KMS-11 (cell line): ENCODE measurements around the gene CD300LG.

Experiments used
- H2AFZ ChIP-seq: fragments of 200-600 bp; sonication (generic); 2 replicates; pipeline ENCODE4 v1.6.1; 2016; ENCODE audit warnings: antibody characterized with exemption, mixed run types, low read depth
- H3K27ac ChIP-seq: fragments of 200-600 bp; sonication (generic); 2 replicates; pipeline ENCODE4 v1.6.1; 2016; ENCODE audit warnings: mild to moderate bottlenecking, mixed run types
- H3K27me3 ChIP-seq: fragments of 200-600 bp; sonication (generic); 2 replicates; pipeline ENCODE4 v1.6.1; 2017; ENCODE audit warnings: mild to moderate bottlenecking, low read depth, mixed run types, moderate library complexity; ENCODE audit not compliant: insufficient read depth
- H3K36me3 ChIP-seq: fragments of 200-600 bp; sonication (generic); 2 replicates; pipeline ENCODE4 v1.6.1; 2017; ENCODE audit warnings: mild to moderate bottlenecking, mixed run types; ENCODE audit not compliant: insufficient read depth
- H3K4me1 ChIP-seq: fragments of 200-600 bp; sonication (generic); 2 replicates; pipeline ENCODE4 v1.6.1; 2016; ENCODE audit warnings: mild to moderate bottlenecking, low read depth, mixed run types; ENCODE audit not compliant: poor library complexity, severe bottlenecking
- H3K4me2 ChIP-seq: fragments of 200-600 bp; sonication (generic); 2 replicates; pipeline ENCODE4 v1.7.0; 2016; ENCODE audit warnings: mild to moderate bottlenecking, mixed run types
- H3K4me3 ChIP-seq: fragments of 200-600 bp; sonication (generic); IDR thresholded peaks from 2 replicates; pipeline ENCODE4 v1.6.1; 2017; ENCODE audit warnings: low read depth, low read length, mixed read lengths; ENCODE audit not compliant: insufficient read depth
- H3K79me2 ChIP-seq: fragments of 200-600 bp; sonication (generic); 2 replicates; pipeline ENCODE4 v1.6.1; 2016; ENCODE audit warnings: low read depth, mixed run types; ENCODE audit not compliant: insufficient read depth
- H3K9ac ChIP-seq: fragments of 200-600 bp; sonication (generic); 2 replicates; pipeline ENCODE4 v1.6.1; 2016; ENCODE audit warnings: mild to moderate bottlenecking, mixed run types
- H4K20me1 ChIP-seq: fragments of 200-600 bp; sonication (generic); 2 replicates; pipeline ENCODE4 v1.6.1; 2016; ENCODE audit warnings: mild to moderate bottlenecking, mixed run types; ENCODE audit not compliant: insufficient read depth
- TF ChIP-seq, protein P1 (sequence below): fragments of 200-600 bp; sonication (generic); conservative IDR thresholded peaks from 2 replicates; pipeline ENCODE4 v1.6.1; 2017; ENCODE audit warnings: low read depth, mild to moderate bottlenecking, antibody characterized with exemption, low read length, moderate library complexity, mixed read lengths

Gene CD300LG

DNA sequence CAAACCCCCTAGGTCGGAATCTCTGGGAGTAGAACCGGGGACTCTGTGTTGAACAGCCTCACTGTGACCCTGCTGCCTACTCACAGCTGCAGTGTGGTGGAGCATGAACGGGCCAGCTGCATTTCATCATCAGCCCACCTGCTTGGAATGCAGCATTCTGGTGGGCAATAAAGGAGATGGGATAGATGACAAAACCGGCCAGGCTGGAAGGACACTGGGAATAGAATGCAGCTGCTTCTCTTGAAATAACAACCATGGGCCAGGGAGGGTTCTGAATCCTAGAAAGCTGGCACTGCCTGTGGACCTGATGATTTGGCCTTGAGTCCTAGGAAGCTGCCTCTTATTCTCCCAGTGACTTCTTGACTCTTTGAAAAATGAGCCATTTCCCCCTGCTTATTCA lies 43.2 kb upstream of the CD300LG start:
- H3K79me2 ChIP-seq: no peaks in the 10 kb centered on the region
- no peaks in the 10 kb centered on the region for H3K27me3 ChIP-seq
- no peak overlapping the region for H3K27ac ChIP-seq
- H4K20me1 ChIP-seq: no peaks in the 10 kb centered on the region
- no peak overlapping the region for H3K9ac ChIP-seq
- no peak overlapping the region for H3K4me2 ChIP-seq
- H3K4me1 ChIP-seq: no peaks in the 10 kb centered on the region
- H2AFZ ChIP-seq: no peak overlapping the region
- TF ChIP-seq, protein P1, sequence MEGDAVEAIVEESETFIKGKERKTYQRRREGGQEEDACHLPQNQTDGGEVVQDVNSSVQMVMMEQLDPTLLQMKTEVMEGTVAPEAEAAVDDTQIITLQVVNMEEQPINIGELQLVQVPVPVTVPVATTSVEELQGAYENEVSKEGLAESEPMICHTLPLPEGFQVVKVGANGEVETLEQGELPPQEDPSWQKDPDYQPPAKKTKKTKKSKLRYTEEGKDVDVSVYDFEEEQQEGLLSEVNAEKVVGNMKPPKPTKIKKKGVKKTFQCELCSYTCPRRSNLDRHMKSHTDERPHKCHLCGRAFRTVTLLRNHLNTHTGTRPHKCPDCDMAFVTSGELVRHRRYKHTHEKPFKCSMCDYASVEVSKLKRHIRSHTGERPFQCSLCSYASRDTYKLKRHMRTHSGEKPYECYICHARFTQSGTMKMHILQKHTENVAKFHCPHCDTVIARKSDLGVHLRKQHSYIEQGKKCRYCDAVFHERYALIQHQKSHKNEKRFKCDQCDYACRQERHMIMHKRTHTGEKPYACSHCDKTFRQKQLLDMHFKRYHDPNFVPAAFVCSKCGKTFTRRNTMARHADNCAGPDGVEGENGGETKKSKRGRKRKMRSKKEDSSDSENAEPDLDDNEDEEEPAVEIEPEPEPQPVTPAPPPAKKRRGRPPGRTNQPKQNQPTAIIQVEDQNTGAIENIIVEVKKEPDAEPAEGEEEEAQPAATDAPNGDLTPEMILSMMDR: no peak
- H3K4me3 ChIP-seq: no peak overlapping the region
- H3K36me3 ChIP-seq: no peaks in the 10 kb centered on the region

GRCh38 chr17:43805117-43805516 lies 41.9 kb upstream of the CD300LG start:
- Histone ChIP-seq H4K20me1 (no peaks in the 10 kb centered on the region), H3K36me3 (no peaks in the 10 kb centered on the region), H2AFZ (no peak overlapping the region), H3K27ac (no peak overlapping the region), H3K4me1 (no peaks in the 10 kb centered on the region), H3K9ac (no peak overlapping the region), H3K79me2 (no peaks in the 10 kb centered on the region), H3K4me2 (no peak overlapping the region), H3K27me3 (no peaks in the 10 kb centered on the region), H3K4me3 (no peak overlapping the region)
- TF ChIP-seq, protein P1: no peak

DNA sequence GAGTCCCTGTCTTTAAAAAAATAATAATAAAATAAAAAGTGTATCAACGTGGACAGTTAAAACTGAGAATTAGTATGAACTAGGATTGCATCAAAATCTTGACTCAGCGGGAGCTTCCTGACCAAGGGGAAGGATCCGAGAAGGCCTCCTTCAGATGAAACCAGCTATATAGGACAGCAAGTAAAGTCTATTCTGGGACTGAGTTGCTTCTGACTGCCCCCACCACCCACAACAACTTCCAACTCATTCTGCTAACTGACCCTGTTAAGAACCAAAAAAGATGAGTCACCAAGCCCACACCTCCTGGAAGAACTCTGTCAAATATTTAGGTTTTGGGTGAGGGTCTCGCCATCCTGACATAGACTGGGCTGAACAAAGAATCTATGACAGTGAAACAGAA lies 38.9 kb upstream of the CD300LG start:
- H3K27me3 ChIP-seq: no peaks in the 10 kb centered on the region
- no peaks in the 10 kb centered on the region for H3K4me1 ChIP-seq
- H3K4me3 ChIP-seq: no peak overlapping the region
- no peak overlapping the region for H3K4me2 ChIP-seq
- H3K9ac ChIP-seq: no peak overlapping the region
- TF ChIP-seq, protein P1: no peak
- H3K36me3 ChIP-seq: no peaks in the 10 kb centered on the region
- H2AFZ ChIP-seq: no peak overlapping the region
- H4K20me1 ChIP-seq: no peaks in the 10 kb centered on the region
- H3K79me2 ChIP-seq: no peaks in the 10 kb centered on the region
- H3K27ac ChIP-seq: no peak overlapping the region

- no peak overlapping the region for H3K4me3 ChIP-seq
- TF ChIP-seq, protein P1: no peak
- H3K4me2 ChIP-seq: no peak overlapping the region
- H3K9ac ChIP-seq: no peak overlapping the region
- H3K27ac ChIP-seq: no peak overlapping the region
- H3K36me3 ChIP-seq: no peaks in the 10 kb centered on the region
- H3K4me1 ChIP-seq: no peaks in the 10 kb centered on the region
- no peaks in the 10 kb centered on the region for H3K27me3 ChIP-seq
- H3K79me2 ChIP-seq: no peaks in the 10 kb centered on the region
- no peaks in the 10 kb centered on the region for H4K20me1 ChIP-seq
- no peak overlapping the region for H2AFZ ChIP-seq
Observed at GRCh38 chr17:43809121-43809520, 37.9 kb upstream of the CD300LG start.

DNA sequence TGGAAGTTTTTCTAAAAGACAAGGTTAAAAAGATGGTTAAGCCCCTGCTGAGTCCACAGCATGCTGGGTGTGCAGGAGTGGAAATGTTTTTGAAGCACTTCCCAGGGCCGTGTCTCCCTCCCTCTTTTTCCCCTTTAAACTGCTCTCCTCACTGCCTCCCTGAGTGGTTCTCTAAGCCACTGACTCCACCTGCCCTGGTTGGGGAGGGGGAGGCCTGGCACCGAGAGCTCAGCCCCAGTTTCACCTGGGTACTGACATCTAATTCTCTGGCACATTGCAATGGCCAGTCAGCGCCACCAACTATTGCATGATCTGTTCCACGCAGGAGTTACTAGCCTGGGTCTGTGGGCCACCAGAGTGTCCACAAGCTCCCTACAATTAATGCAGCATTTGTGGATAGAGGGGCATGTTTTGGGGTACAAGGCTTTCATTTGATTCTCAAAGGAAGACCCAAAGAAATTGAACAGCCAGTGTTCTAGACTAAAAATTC lies 36.7 kb upstream of the CD300LG start:
- H3K4me3 ChIP-seq: no peak overlapping the region
- no peak overlapping the region for H2AFZ ChIP-seq
- H3K79me2 ChIP-seq: no peaks in the 10 kb centered on the region
- H3K27me3 ChIP-seq: no peaks in the 10 kb centered on the region
- H3K4me1 ChIP-seq: no peaks in the 10 kb centered on the region
- H3K36me3 ChIP-seq: no peaks in the 10 kb centered on the region
- no peak overlapping the region for H3K4me2 ChIP-seq
- H3K9ac ChIP-seq: no peak overlapping the region
- H4K20me1 ChIP-seq: no peaks in the 10 kb centered on the region
- TF ChIP-seq, protein P1: no peak
- H3K27ac ChIP-seq: no peak overlapping the region
